BLaER1 treated with 17β-estradiol and CSF1 and Interleukin-3, amounts not matched to agents 10 nM and 100 nM (cell line): ENCODE data around the gene KCNN2.
A peak's percentile ranks its signal among the peaks of the same experiment; 100 is the strongest.

Experiments
- H3K27ac ChIP-seq, 11 experiments: shearing (Covaris generic); formaldehyde crosslinking; 2 replicates each; pipeline ENCODE4 v1.8.1; 2022
- H3K27me3 ChIP-seq, 11 experiments: shearing (Covaris generic); formaldehyde crosslinking; 2 replicates each; pipeline ENCODE4 v1.8.1; 2022
- H3K36me3 ChIP-seq, 11 experiments: shearing (Covaris generic); formaldehyde crosslinking; 2 replicates each; pipeline ENCODE4 v1.8.1; 2022
- H3K4me1 ChIP-seq, 10 experiments: shearing (Covaris generic); formaldehyde crosslinking; 2 replicates each; pipeline ENCODE4 v1.8.1; 2022
- H3K4me2 ChIP-seq, 11 experiments: shearing (Covaris generic); formaldehyde crosslinking; 2 replicates each; pipeline ENCODE4 v1.8.1; 2022
- H3K4me3 ChIP-seq, 10 experiments: shearing (Covaris generic); formaldehyde crosslinking; 2 replicates each; pipeline ENCODE4 v1.8.1; 2022
- H3K9ac ChIP-seq, 11 experiments: shearing (Covaris generic); formaldehyde crosslinking; 2 replicates each; pipeline ENCODE4 v1.8.1; 2022
- H3K9me3 ChIP-seq, 11 experiments: shearing (Covaris generic); formaldehyde crosslinking; replicated peaks in 1 of 11; 2 replicates each; pipeline ENCODE4 v1.8.1; 2022
- H4K20me1 ChIP-seq, 11 experiments: shearing (Covaris generic); formaldehyde crosslinking; 2 replicates each; pipeline ENCODE4 v1.8.1; 2022
- Cebpa-rat ChIP-seq, 11 experiments: shearing (Covaris generic); IDR thresholded peaks; 2 replicates each; pipeline ENCODE4 v1.8.1; 2022

KCNN2 gene

GRCh38 chr5:114327987-114328386, 33.9 kb upstream of the KCNN2 start:
- H3K4me1 ChIP-seq = peaks cover 0 to 23% (median 0%) of the 10 kb centered on the region in 10 experiments; a peak in 4 of 20 replicates
- no peaks in the 10 kb centered on the region for H3K36me3 ChIP-seq
- no peak for TF ChIP-seq Cebpa-rat (IDR thresholded peaks at IDR 0.05)
- H3K4me3 ChIP-seq = no peak overlapping the region
- no peaks in the 10 kb centered on the region for H3K9me3 ChIP-seq
- no peak overlapping the region for H3K9ac ChIP-seq
- H3K27ac ChIP-seq = no peak overlapping the region
- H4K20me1 ChIP-seq = no peaks in the 10 kb centered on the region
- no peaks in the 10 kb centered on the region for H3K27me3 ChIP-seq
- no peak overlapping the region for H3K4me2 ChIP-seq

- Histone ChIP-seq H3K4me2 (no peak overlapping the region), H3K36me3 (no peaks in the 10 kb centered on the region), H3K27me3 (no peaks in the 10 kb centered on the region), H3K9ac (no peak overlapping the region), H4K20me1 (no peaks in the 10 kb centered on the region), H3K27ac (no peak overlapping the region), H3K4me3 (no peak overlapping the region), H3K4me1 (peaks cover 0 to 4% (median 0%) of the 10 kb centered on the region in 10 experiments; a peak in 4 of 20 replicates), H3K9me3 (no peaks in the 10 kb centered on the region)
- TF ChIP-seq Cebpa-rat (IDR thresholded peaks at IDR 0.05) = no peak
Observed at GRCh38 chr5:114330916-114331531, 30.8 kb upstream of the KCNN2 start.

DNA sequence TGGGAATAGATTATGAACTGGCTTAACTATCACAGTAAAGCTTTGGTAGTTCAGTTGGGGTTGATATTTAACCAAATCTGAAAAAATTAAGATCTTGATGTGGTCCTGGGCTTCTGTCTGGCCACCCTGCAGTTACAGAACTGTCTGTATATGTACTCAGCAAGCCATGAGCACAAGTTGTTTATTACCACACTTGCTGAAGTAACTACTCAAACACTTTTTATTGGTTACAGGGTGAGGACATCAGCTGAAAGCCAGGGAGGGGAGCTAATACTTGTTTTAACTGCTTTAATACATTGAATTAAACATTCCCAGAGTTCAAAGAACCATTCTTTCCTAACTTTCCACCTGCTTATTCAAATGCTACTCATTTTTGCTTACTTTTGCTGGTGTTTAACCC, 29.4 kb upstream of the KCNN2 start:
- H3K9me3 ChIP-seq = no peaks in the 10 kb centered on the region
- no peaks in the 10 kb centered on the region for H3K27me3 ChIP-seq
- no peak overlapping the region for H3K27ac ChIP-seq
- no peak for TF ChIP-seq Cebpa-rat (IDR thresholded peaks at IDR 0.05)
- no peak overlapping the region for H3K4me2 ChIP-seq
- no peak overlapping the region for H3K4me3 ChIP-seq
- no peaks in the 10 kb centered on the region for H3K4me1 ChIP-seq
- no peaks in the 10 kb centered on the region for H4K20me1 ChIP-seq
- no peaks in the 10 kb centered on the region for H3K36me3 ChIP-seq
- H3K9ac ChIP-seq = no peak overlapping the region

- Histone ChIP-seq H3K9ac (no peak overlapping the region), H3K36me3 (no peaks in the 10 kb centered on the region), H3K4me2 (no peak overlapping the region), H3K9me3 (no peaks in the 10 kb centered on the region), H3K27ac (no peak overlapping the region), H3K4me3 (no peak overlapping the region), H3K27me3 (no peaks in the 10 kb centered on the region), H4K20me1 (no peaks in the 10 kb centered on the region), H3K4me1 (no peaks in the 10 kb centered on the region)
- TF ChIP-seq Cebpa-rat (IDR thresholded peaks at IDR 0.05) = no peak
Observed at GRCh38 chr5:114332925-114333324, 28.9 kb upstream of the KCNN2 start.

- TF ChIP-seq Cebpa-rat (IDR thresholded peaks at IDR 0.05) = no peak
- no peaks in the 10 kb centered on the region for H4K20me1 ChIP-seq
- H3K9ac ChIP-seq = no peak overlapping the region
- no peaks in the 10 kb centered on the region for H3K27me3 ChIP-seq
- no peak overlapping the region for H3K27ac ChIP-seq
- no peaks in the 10 kb centered on the region for H3K4me1 ChIP-seq
- H3K36me3 ChIP-seq = no peaks in the 10 kb centered on the region
- H3K4me2 ChIP-seq = no peak overlapping the region
- H3K4me3 ChIP-seq = no peak overlapping the region
- peaks cover 0 to 8% (median 0%) of the 10 kb centered on the region in 11 experiments; a peak in 3 of 22 replicates for H3K9me3 ChIP-seq
Observed at GRCh38 chr5:114335391-114335790, 26.5 kb upstream of the KCNN2 start.

DNA sequence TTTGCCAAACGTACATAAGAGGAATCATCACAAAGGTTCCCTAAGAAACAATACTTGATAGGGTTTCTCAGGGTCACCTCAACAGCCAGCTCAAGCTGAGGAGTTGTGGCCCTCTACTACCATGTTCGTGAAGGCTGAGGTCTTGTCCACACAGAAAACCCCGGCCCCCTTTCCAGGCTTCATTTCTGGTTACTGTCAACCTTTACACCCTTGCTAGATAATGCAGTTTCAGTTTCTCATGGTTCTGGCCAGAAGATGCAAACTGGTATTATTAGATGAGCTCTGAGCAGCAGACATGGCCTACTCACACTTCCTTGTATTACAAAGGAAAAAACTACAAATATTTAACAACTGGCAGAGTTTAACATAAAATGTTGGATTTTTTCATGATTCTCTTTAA, 22.8 kb upstream of the KCNN2 start:
- H3K27ac ChIP-seq = no peak overlapping the region
- H3K4me2 ChIP-seq = no peak overlapping the region
- H3K27me3 ChIP-seq = no peaks in the 10 kb centered on the region
- TF ChIP-seq Cebpa-rat (IDR thresholded peaks at IDR 0.05) = no peak
- H3K4me3 ChIP-seq = no peak overlapping the region
- H3K36me3 ChIP-seq = no peaks in the 10 kb centered on the region
- no peak overlapping the region for H3K9ac ChIP-seq
- no peaks in the 10 kb centered on the region for H3K4me1 ChIP-seq
- H4K20me1 ChIP-seq = no peaks in the 10 kb centered on the region
- peaks cover 0 to 8% (median 0%) of the 10 kb centered on the region in 11 experiments; a peak in 3 of 22 replicates for H3K9me3 ChIP-seq

DNA sequence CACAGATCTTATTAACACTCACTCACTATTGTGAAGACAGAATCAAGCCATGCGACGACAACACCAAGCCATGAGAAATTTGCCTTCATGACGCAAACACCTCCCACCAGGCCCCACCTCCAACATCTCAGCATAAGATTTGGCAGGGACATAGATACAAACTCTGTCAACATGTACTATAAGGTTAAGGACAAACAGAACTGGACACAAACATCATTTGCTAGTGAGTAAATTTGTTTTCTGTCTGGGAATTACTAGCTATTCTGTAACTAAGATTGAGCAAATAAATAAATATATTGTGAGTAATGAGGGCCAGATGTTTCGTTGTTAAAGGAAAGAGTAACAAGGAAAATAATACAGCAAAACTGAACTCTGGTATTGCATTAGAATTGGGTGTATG, 15.7 kb upstream of the KCNN2 start:
- Histone ChIP-seq H3K36me3 (no peaks in the 10 kb centered on the region), H3K9ac (no peak overlapping the region), H3K27me3 (no peaks in the 10 kb centered on the region), H4K20me1 (no peaks in the 10 kb centered on the region), H3K4me2 (no peak overlapping the region), H3K9me3 (no peaks in the 10 kb centered on the region), H3K27ac (no peak overlapping the region), H3K4me1 (no peaks in the 10 kb centered on the region), H3K4me3 (no peak overlapping the region)
- TF ChIP-seq Cebpa-rat (IDR thresholded peaks at IDR 0.05) = no peak

DNA sequence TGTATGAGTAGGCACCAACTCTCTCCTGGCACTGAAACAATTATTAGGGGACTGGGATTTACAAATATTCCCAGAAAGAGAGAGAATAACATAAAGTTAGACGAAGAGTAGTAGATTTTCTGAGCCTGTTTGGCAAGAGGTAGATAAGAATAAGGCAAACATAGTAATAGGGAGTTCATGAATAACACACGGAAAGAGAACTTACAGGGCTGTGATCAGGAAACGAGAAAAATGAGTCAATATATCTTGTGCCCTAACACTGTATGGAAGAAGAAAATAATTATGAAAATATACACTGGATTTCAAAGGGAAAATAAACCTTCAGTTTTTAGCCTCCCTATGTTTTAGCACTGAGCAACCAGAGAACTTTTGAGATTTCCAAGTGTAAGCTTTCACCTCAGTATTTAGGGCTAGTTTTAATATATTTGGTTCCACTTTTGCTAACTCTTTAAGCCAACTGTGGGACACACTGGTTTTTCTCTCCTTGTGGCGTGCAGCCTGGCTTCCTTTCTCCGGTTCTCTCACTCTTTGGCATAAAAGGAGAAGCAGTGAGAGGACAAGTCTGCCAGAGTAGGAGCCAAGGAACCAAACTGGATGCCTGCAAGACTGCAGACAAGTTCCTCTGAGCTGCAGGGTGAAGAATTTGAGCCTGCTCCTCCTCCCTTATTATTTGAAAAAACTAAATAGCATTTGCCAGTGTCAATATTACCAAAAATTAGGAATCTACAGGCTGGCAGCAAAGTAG, 6.6 kb upstream of the KCNN2 start:
- Histone ChIP-seq H3K4me3 (no peak overlapping the region), H3K27me3 (no peaks in the 10 kb centered on the region), H3K9ac (no peak overlapping the region), H3K9me3 (no peaks in the 10 kb centered on the region), H3K4me2 (peak overlapping the region in 1 of 11 experiments; percentile 15; a peak in 1 of 22 replicates), H4K20me1 (no peaks in the 10 kb centered on the region), H3K36me3 (no peaks in the 10 kb centered on the region), H3K4me1 (no peaks in the 10 kb centered on the region), H3K27ac (no peak overlapping the region)
- TF ChIP-seq Cebpa-rat (IDR thresholded peaks at IDR 0.05) = no peak

GRCh38 chr5:114358329-114358728, 3.5 kb upstream of the KCNN2 start:
- Histone ChIP-seq H3K9ac (no peak overlapping the region), H3K4me3 (no peak overlapping the region), H3K27me3 (no peaks in the 10 kb centered on the region), H4K20me1 (no peaks in the 10 kb centered on the region), H3K4me2 (no peak overlapping the region), H3K27ac (no peak overlapping the region), H3K9me3 (peaks cover 22 to 28% (median 26%) of the 10 kb centered on the region in 11 experiments), H3K36me3 (no peaks in the 10 kb centered on the region), H3K4me1 (no peaks in the 10 kb centered on the region)
- TF ChIP-seq Cebpa-rat (IDR thresholded peaks at IDR 0.05) = no peak

DNA sequence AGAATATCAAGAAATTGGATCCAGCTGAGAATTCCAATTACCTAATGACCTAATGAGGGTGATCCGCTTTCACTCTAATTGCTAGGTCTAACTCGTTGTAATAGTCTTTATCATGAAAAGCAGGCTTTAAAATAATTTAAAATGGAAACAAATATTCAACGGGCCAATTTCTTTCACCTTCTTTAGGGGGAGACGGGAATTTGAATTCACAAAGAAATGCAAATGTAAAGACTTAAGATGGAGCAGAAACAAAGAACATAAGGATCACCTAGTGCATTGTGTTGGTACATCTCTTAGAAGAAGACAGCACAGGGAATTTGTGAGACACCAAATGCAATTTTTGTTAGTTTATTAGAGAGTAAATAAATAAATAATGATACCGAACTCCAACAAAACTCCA, 1.5 kb upstream of the KCNN2 start:
- Histone ChIP-seq H3K36me3 (no peaks in the 10 kb centered on the region), H3K4me2 (no peak overlapping the region), H4K20me1 (no peaks in the 10 kb centered on the region), H3K9me3 (peaks cover 27 to 36% (median 32%) of the 10 kb centered on the region in 11 experiments), H3K4me3 (no peak overlapping the region), H3K9ac (no peak overlapping the region), H3K27ac (no peak overlapping the region), H3K27me3 (no peaks in the 10 kb centered on the region), H3K4me1 (no peaks in the 10 kb centered on the region)
- TF ChIP-seq Cebpa-rat (IDR thresholded peaks at IDR 0.05) = no peak
